SH-SY5Y (cell line): ENCODE data around the gene APOBEC2.
A peak's percentile ranks its signal among the peaks of the same experiment; 100 is the strongest.

Experiments
- GATA2 ChIP-seq: IDR thresholded peaks from 2 replicates; pipeline ENCODE4 v1.6.1; 2011; ENCODE audit warnings: mild to moderate bottlenecking, low read depth, low read length
- GATA3 ChIP-seq: IDR thresholded peaks from 2 replicates; pipeline ENCODE4 v1.6.1; 2011; ENCODE audit warnings: low read depth, mild to moderate bottlenecking, low read length, moderate library complexity

- TF ChIP-seq GATA2 (peak; percentile 89), GATA3 (peak; percentile 83)
Observed at GRCh38 chr6:41023114-41023513, 29.9 kb upstream of the APOBEC2 start.
